LNCaP clone FGC (cell line): ENCODE results near the gene MRM3.
"Not testable (repeated sequence)": the region's sequence is repeated elsewhere in the genome, so short reads cannot be mapped to it uniquely, and the experiment has no call there.

Experiments used
- DNase-seq: peaks from one replicate; pipeline ENCODE4 v3.0.0-alpha.2; 2011; ENCODE audit warnings: low read depth
- H3K4me3 ChIP-seq: 2 replicates; pipeline ENCODE4 v1.5.1; 2011; ENCODE audit warnings: mild to moderate bottlenecking, low read depth, low read length, control low read depth
- CTCF ChIP-seq: IDR thresholded peaks from 2 replicates; pipeline ENCODE4 v1.5.1; 2012; ENCODE audit warnings: mild to moderate bottlenecking; ENCODE audit not compliant: control insufficient read depth, insufficient read depth; ENCODE audit errors: extremely low read depth

Gene MRM3

GRCh38 chr17:784143-784542 is 2.0 kb downstream of the MRM3 start:
- no peak overlapping the region for H3K4me3 ChIP-seq
- DNase-seq = no peak
- no peak for TF ChIP-seq CTCF

GRCh38 chr17:785901-786300 is 3.7 kb downstream of the MRM3 start:
- DNase-seq, H3K4me3 ChIP-seq: not testable (repeated sequence)

GRCh38 chr17:787641-788221 is 5.6 kb downstream of the MRM3 start:
- DNase-seq = no peak
- no peak overlapping the region for H3K4me3 ChIP-seq
- TF ChIP-seq CTCF = no peak

- DNase-seq = no peak
- no peak overlapping the region for H3K4me3 ChIP-seq
- TF ChIP-seq CTCF = no peak
Measured at GRCh38 chr17:788551-788950, 6.4 kb downstream of the MRM3 start.

GRCh38 chr17:789160-789840 is 7.1 kb downstream of the MRM3 start:
- no peak for DNase-seq
- no peak overlapping the region for H3K4me3 ChIP-seq
- no peak for TF ChIP-seq CTCF

- not testable (repeated sequence) for DNase-seq, H3K4me3 ChIP-seq
Measured at GRCh38 chr17:789931-790873, 8.0 kb downstream of the MRM3 start.

- H3K4me3 ChIP-seq, DNase-seq: not testable (repeated sequence)
Measured at GRCh38 chr17:790874-791247, 8.7 kb downstream of the MRM3 start.

GRCh38 chr17:791829-792228 is 9.7 kb downstream of the MRM3 start:
- TF ChIP-seq CTCF = no peak
- no peak for DNase-seq
- H3K4me3 ChIP-seq = no peak overlapping the region
